HepG2 (cell line): Measurements from ENCODE around the gene SRSF4. TPM values are rescaled to one million over a fixed set of nuclear protein-coding genes. Genes with fewer than 3 reads are reported as not detected.

Experiments
- AHR ChIP-seq: IDR thresholded peaks from 2 replicates; pipeline ENCODE4 v1.6.1; 2018; ENCODE audit warnings: missing genetic modification reagents, missing compliant biosample characterization
- ARID2 ChIP-seq: sonication (generic); formaldehyde crosslinking; IDR thresholded peaks from 2 replicates; pipeline ENCODE4 v1.8.1; 2022; ENCODE audit warnings: mild to moderate bottlenecking, missing genetic modification reagents, borderline replicate concordance
- IKZF4 ChIP-seq: sonication (generic); formaldehyde crosslinking; IDR thresholded peaks from 2 replicates; pipeline ENCODE4 v1.5.1; 2020; ENCODE audit warnings: borderline replicate concordance, mild to moderate bottlenecking, low read depth, missing genetic modification reagents; ENCODE audit errors: not compliant biosample characterization
- KDM4B ChIP-seq: sonication (generic); formaldehyde crosslinking; IDR thresholded peaks from 2 replicates; pipeline ENCODE4 v1.4.0; 2020; ENCODE audit warnings: missing genetic modification reagents
- KLF12 ChIP-seq: sonication (generic); formaldehyde crosslinking; IDR thresholded peaks from 2 replicates; pipeline ENCODE4 v1.4.0; 2020; ENCODE audit warnings: missing genetic modification reagents, borderline replicate concordance
- MATR3 ChIP-seq: sonication (generic); formaldehyde crosslinking; IDR thresholded peaks from 2 replicates; pipeline ENCODE4 v1.4.0; 2020; ENCODE audit warnings: missing genetic modification reagents
- MBNL3 ChIP-seq: fragments of 250-450 bp; sonication (Bioruptor Pico); conservative IDR thresholded peaks from 2 replicates; pipeline ENCODE4 v1.8.0; 2022; ENCODE audit warnings: mild to moderate bottlenecking, inconsistent platforms
- MEIS1 ChIP-seq: sonication (generic); formaldehyde crosslinking; IDR thresholded peaks from 2 replicates; pipeline ENCODE4 v1.9.0; 2021; ENCODE audit warnings: mild to moderate bottlenecking, missing genetic modification reagents, moderate library complexity, borderline replicate concordance
- NR2F6 ChIP-seq, 2 experiments: IDR thresholded peaks; 2 replicates each; pipeline ENCODE4 v1.6.1; 2016; ENCODE audit warnings: antibody characterized with exemption in 1 of 2, mild to moderate bottlenecking in 1 of 2
- POLR2A ChIP-seq, 2 experiments: IDR thresholded peaks; 2 replicates each; pipeline ENCODE4 v1.6.1; 2011; ENCODE audit warnings: low read depth in 2 of 2, low read length in 2 of 2, mild to moderate bottlenecking in 1 of 2, moderate library complexity in 1 of 2; ENCODE audit not compliant: insufficient read depth in 1 of 2
- RORA ChIP-seq: sonication (generic); formaldehyde crosslinking; IDR thresholded peaks from 2 replicates; pipeline ENCODE4 v1.5.0; 2020; ENCODE audit warnings: mild to moderate bottlenecking, missing genetic modification reagents, moderate library complexity
- SUZ12 ChIP-seq: fragments of 150-350 bp; IDR thresholded peaks from 2 replicates; pipeline ENCODE4 v1.6.1; 2014; ENCODE audit warnings: low read depth, low read length
- TBX2 ChIP-seq: sonication (generic); formaldehyde crosslinking; IDR thresholded peaks from 2 replicates; pipeline ENCODE4 v1.5.0; 2020; ENCODE audit warnings: missing genetic modification reagents, mild to moderate bottlenecking, borderline replicate concordance
- TCF7 ChIP-seq: sonication (generic); IDR thresholded peaks from 2 replicates; pipeline ENCODE4 v1.6.1; 2016; ENCODE audit warnings: antibody characterized with exemption, low read depth
- TFDP1 ChIP-seq: IDR thresholded peaks from 2 replicates; pipeline ENCODE4 v1.6.1; 2016; ENCODE audit warnings: missing compliant biosample characterization, missing genetic modification reagents, borderline replicate concordance
- THYN1 ChIP-seq: sonication (generic); formaldehyde crosslinking; IDR thresholded peaks from 2 replicates; pipeline ENCODE4 v1.8.1; 2023; ENCODE audit warnings: low read depth, mild to moderate bottlenecking, moderate library complexity, missing genetic modification reagents, borderline replicate concordance
- XBP1 ChIP-seq: sonication (generic); formaldehyde crosslinking; IDR thresholded peaks from 2 replicates; pipeline ENCODE4 v1.5.0; 2020; ENCODE audit warnings: missing genetic modification reagents
- ZBTB10 ChIP-seq: sonication (generic); formaldehyde crosslinking; IDR thresholded peaks from 2 replicates; pipeline ENCODE4 v1.4.0; 2020; ENCODE audit warnings: missing genetic modification reagents, borderline replicate concordance
- ZBTB3 ChIP-seq: sonication (generic); formaldehyde crosslinking; IDR thresholded peaks from 2 replicates; pipeline ENCODE4 v1.4.0; 2020; ENCODE audit warnings: low read depth, mild to moderate bottlenecking, moderate library complexity, missing genetic modification reagents, borderline replicate concordance
- ZFP36L2 ChIP-seq: sonication (generic); formaldehyde crosslinking; IDR thresholded peaks from 2 replicates; pipeline ENCODE4 v1.4.0; 2020; ENCODE audit warnings: missing genetic modification reagents
- ZNF367 ChIP-seq: sonication (generic); formaldehyde crosslinking; IDR thresholded peaks from 2 replicates; pipeline ENCODE4 v1.4.0; 2020; ENCODE audit warnings: missing genetic modification reagents, borderline replicate concordance
- ZNF614 ChIP-seq: IDR thresholded peaks from 2 replicates; pipeline ENCODE4 v1.6.1; 2018; ENCODE audit warnings: missing biosample characterization, missing genetic modification reagents, inconsistent platforms, borderline replicate concordance
- ZNF619 ChIP-seq: sonication (generic); formaldehyde crosslinking; IDR thresholded peaks from 2 replicates; pipeline ENCODE4 v1.4.0; 2020; ENCODE audit warnings: mild to moderate bottlenecking, missing genetic modification reagents
- ZSCAN30 ChIP-seq: sonication (generic); formaldehyde crosslinking; IDR thresholded peaks from 2 replicates; pipeline ENCODE4 v1.5.0; 2020; ENCODE audit warnings: mild to moderate bottlenecking, missing genetic modification reagents
- polyA plus RNA-seq, 8 experiments: library from polyadenylated mRNA; depleted of rRNA in 3 of 8; stranded (reverse) in 7 of 8; unstranded in 1 of 8; fragments of >200 nt; fragmentation: Illumina TruSeq in 4 of 8; extraction: Trizol in 4 of 8; gene quantifications; 2 replicates each; pipeline versions ENCODE4 v1.2.1 to v1.2.3, GENCODE V29; 2011 to 2016; ENCODE audit warnings: low read depth in 4 of 8, missing spikeins in 1 of 8, mixed read lengths in 1 of 8; ENCODE audit not compliant: insufficient read depth in 1 of 8
- total RNA-seq, 5 experiments: library from RNA; depleted of rRNA; stranded (reverse); fragments of >200 nt; fragmentation: Illumina TruSeq; extraction: Trizol; gene quantifications; 2 replicates each; pipeline ENCODE4 v1.2.3, GENCODE V29; 2016; ENCODE audit warnings: low read depth in 1 of 5
- TF ChIP-seq, protein P1 (sequence below): sonication (generic); formaldehyde crosslinking; IDR thresholded peaks from 2 replicates; pipeline ENCODE4 v1.5.1; 2020; ENCODE audit warnings: missing genetic modification reagents, mild to moderate bottlenecking, borderline replicate concordance

SRSF4 gene
- total and polyA plus RNA-seq, 2 of the 13 experiments (the other 11 are each of a cell fraction or from before 2014, with no cell fraction given), result 37.7 to 50.9 TPM

GRCh38 chr1:29230553-29231378, 49.1 kb upstream of the SRSF4 start, which contains the start of gene MECR (continued):
- TF ChIP-seq ZSCAN30 (CRISPR knock-in tag), result no peak
- no peak for TF ChIP-seq ZNF619 (CRISPR knock-in tag)
- no peak for TF ChIP-seq ARID2 (CRISPR knock-in tag)
- no peak for TF ChIP-seq ZFP36L2 (CRISPR knock-in tag)
- TF ChIP-seq XBP1, result no peak
- TF ChIP-seq THYN1 (CRISPR knock-in tag), result no peak
- TF ChIP-seq TBX2 (CRISPR knock-in tag), result 0 out of 2 replicates have a peak, but pooled peaks have one; percentile 35
- TF ChIP-seq NR2F6 (IDR thresholded peaks at IDR 0.05), result no peak
- peak; percentile 24; the same call in 1 of the 2 replicates for TF ChIP-seq NR2F6 (CRISPR knock-in tag; IDR thresholded peaks at IDR 0.05)
- TF ChIP-seq MATR3 (CRISPR knock-in tag), result no peak
- TF ChIP-seq ZNF367 (CRISPR knock-in tag), result no peak
- TF ChIP-seq ZBTB3 (CRISPR knock-in tag), result no peak
- 0 out of 2 replicates have a peak, but pooled peaks have one; percentile 68 for TF ChIP-seq AHR (CRISPR knock-in tag)
- TF ChIP-seq ZNF614, result 0 out of 2 replicates have a peak, but pooled peaks have one; percentile 38
- peak in 1 of 2 experiments; percentile 82; a peak in 2 of 4 replicates for TF ChIP-seq POLR2A (IDR thresholded peaks at IDR 0.05; ENCODE audit: insufficient read depth in 1 of 2, low read depth in 2 of 2, low read length in 2 of 2)
- peak; percentile 75; the same call in 1 of the 2 replicates for TF ChIP-seq TFDP1
- TF ChIP-seq SUZ12, result no peak
- no peak for TF ChIP-seq RORA
- no peak for TF ChIP-seq IKZF4 (CRISPR knock-in tag)
- peak; percentile 58; the same call in 1 of the 2 replicates for TF ChIP-seq ZBTB10 (CRISPR knock-in tag)
- no peak for TF ChIP-seq TCF7
- TF ChIP-seq KDM4B, result no peak; the same call in 1 of the 2 replicates
- no peak for TF ChIP-seq MBNL3 (CRISPR knock-in tag)
- TF ChIP-seq, protein P1, sequence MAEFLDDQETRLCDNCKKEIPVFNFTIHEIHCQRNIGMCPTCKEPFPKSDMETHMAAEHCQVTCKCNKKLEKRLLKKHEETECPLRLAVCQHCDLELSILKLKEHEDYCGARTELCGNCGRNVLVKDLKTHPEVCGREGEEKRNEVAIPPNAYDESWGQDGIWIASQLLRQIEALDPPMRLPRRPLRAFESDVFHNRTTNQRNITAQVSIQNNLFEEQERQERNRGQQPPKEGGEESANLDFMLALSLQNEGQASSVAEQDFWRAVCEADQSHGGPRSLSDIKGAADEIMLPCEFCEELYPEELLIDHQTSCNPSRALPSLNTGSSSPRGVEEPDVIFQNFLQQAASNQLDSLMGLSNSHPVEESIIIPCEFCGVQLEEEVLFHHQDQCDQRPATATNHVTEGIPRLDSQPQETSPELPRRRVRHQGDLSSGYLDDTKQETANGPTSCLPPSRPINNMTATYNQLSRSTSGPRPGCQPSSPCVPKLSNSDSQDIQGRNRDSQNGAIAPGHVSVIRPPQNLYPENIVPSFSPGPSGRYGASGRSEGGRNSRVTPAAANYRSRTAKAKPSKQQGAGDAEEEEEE (CRISPR knock-in tag), result no peak
- TF ChIP-seq KLF12 (CRISPR knock-in tag), result peak; percentile 92; the same call in 1 of the 2 replicates
- TF ChIP-seq MEIS1 (CRISPR knock-in tag), result no peak
